ENCODE measurements around the gene DOCK1. TPM values are rescaled to one million over a fixed set of nuclear protein-coding genes. Genes with fewer than 3 reads are reported as not detected.

The DOCK1 gene
- total RNA-seq, 1 donor from 2014 or later: 72.6 TPM

- H3K27ac Mint-ChIP-seq: no peak overlapping the region
- no peak overlapping the region for H3K27ac ChIP-seq
Measured at GRCh38 chr10:126944191-126944590, 39.0 kb downstream of the DOCK1 start.

GRCh38 chr10:126945351-126946030, 40.3 kb downstream of the DOCK1 start:
- no peaks in the 10 kb centered on the region for H4K20me1 ChIP-seq (ENCODE audit: low read depth)

More at GRCh38 chr10:126944191-126944590, 39.0 kb downstream of the DOCK1 start:
- Mint-ChIP-seq H3K27me3 (ENCODE audit: insufficient read depth, low read depth) (no peaks in the 10 kb centered on the region), H3K9me3 (peaks cover 37% of the 10 kb centered on the region), H3K36me3 (peaks cover 22% of the 10 kb centered on the region), H3K4me3 (no peak overlapping the region), H3K4me1 (no peaks in the 10 kb centered on the region)
- Histone ChIP-seq H3F3A (ENCODE audit: low read depth) (peaks cover 18% of the 10 kb centered on the region), H3K9me3 (ENCODE audit: low read depth) (no peaks in the 10 kb centered on the region), H3K4me1 (peaks cover 3% of the 10 kb centered on the region), H3K36me3 (no peaks in the 10 kb centered on the region), H4K20me1 (ENCODE audit: low read depth) (no peaks in the 10 kb centered on the region), H3K79me2 (ENCODE audit: low read depth) (peaks cover 92% of the 10 kb centered on the region), H2AFZ (replicated peaks) (no peak overlapping the region), H3K4me3 (no peak overlapping the region), H3K9ac (no peak overlapping the region), H3K4me2 (no peak overlapping the region), H3K27me3 (no peaks in the 10 kb centered on the region)
- no peak for TF ChIP-seq EZH2phosphoT487 (IDR thresholded peaks at IDR 0.05)
- TF ChIP-seq EZH2 (IDR thresholded peaks at IDR 0.05): no peak
- no peak for TF ChIP-seq CTCF (IDR thresholded peaks at IDR 0.05)
- no peak for DNase-seq (ENCODE audit: low spot score)

GRCh38 chr10:126946746-126947145, 41.5 kb downstream of the DOCK1 start:
- H3K27ac ChIP-seq: no peak overlapping the region
- no peaks in the 10 kb centered on the region for H3K27me3 Mint-ChIP-seq (ENCODE audit: insufficient read depth, low read depth)
- H3K27me3 ChIP-seq: no peaks in the 10 kb centered on the region
- H2AFZ ChIP-seq (replicated peaks): no peak overlapping the region
- TF ChIP-seq EZH2 (IDR thresholded peaks at IDR 0.05) (no peak), EZH2phosphoT487 (IDR thresholded peaks at IDR 0.05) (no peak), CTCF (IDR thresholded peaks at IDR 0.05) (no peak)
- H3K27ac Mint-ChIP-seq: no peak overlapping the region
- no peak overlapping the region for H3K4me2 ChIP-seq
- no peak overlapping the region for H3K4me3 Mint-ChIP-seq
- H3K36me3 ChIP-seq: no peaks in the 10 kb centered on the region
- H3K9me3 ChIP-seq (ENCODE audit: low read depth): peaks cover 10% of the 10 kb centered on the region
- DNase-seq (ENCODE audit: low spot score): no peak
- H4K20me1 ChIP-seq (ENCODE audit: low read depth): no peaks in the 10 kb centered on the region
- H3K9me3 Mint-ChIP-seq: peaks cover 22% of the 10 kb centered on the region
- H3K9ac ChIP-seq: no peak overlapping the region
- H3K4me1 ChIP-seq: no peaks in the 10 kb centered on the region
- H3K36me3 Mint-ChIP-seq: peaks cover 14% of the 10 kb centered on the region
- H3F3A ChIP-seq (ENCODE audit: low read depth): peaks cover 31% of the 10 kb centered on the region
- no peak overlapping the region for H3K4me3 ChIP-seq
- H3K79me2 ChIP-seq (ENCODE audit: low read depth): peaks cover 92% of the 10 kb centered on the region
- H3K4me1 Mint-ChIP-seq: no peaks in the 10 kb centered on the region

More at GRCh38 chr10:126945351-126946030, 40.3 kb downstream of the DOCK1 start:
- Histone ChIP-seq H2AFZ (replicated peaks) (no peak overlapping the region), H3K36me3 (no peaks in the 10 kb centered on the region), H3K9me3 (ENCODE audit: low read depth) (no peaks in the 10 kb centered on the region), H3K4me1 (no peaks in the 10 kb centered on the region), H3K27me3 (no peaks in the 10 kb centered on the region), H3K4me3 (no peak overlapping the region), H3F3A (ENCODE audit: low read depth) (peaks cover 19% of the 10 kb centered on the region), H3K79me2 (ENCODE audit: low read depth) (peaks cover 92% of the 10 kb centered on the region), H3K9ac (no peak overlapping the region), H3K4me2 (no peak overlapping the region), H3K27ac (no peak overlapping the region)
- peaks cover 14% of the 10 kb centered on the region for H3K36me3 Mint-ChIP-seq
- no peak overlapping the region for H3K27ac Mint-ChIP-seq
- no peak overlapping the region for H3K4me3 Mint-ChIP-seq
- DNase-seq (ENCODE audit: low spot score): no peak
- no peaks in the 10 kb centered on the region for H3K4me1 Mint-ChIP-seq
- no peaks in the 10 kb centered on the region for H3K27me3 Mint-ChIP-seq (ENCODE audit: insufficient read depth, low read depth)
- H3K9me3 Mint-ChIP-seq: peaks cover 30% of the 10 kb centered on the region
- TF ChIP-seq EZH2 (IDR thresholded peaks at IDR 0.05): no peak
- no peak for TF ChIP-seq EZH2phosphoT487 (IDR thresholded peaks at IDR 0.05)
- TF ChIP-seq CTCF (IDR thresholded peaks at IDR 0.05): no peak
